GM19025 (cell line): ENCODE measurements around the gene LONRF2.

ENCODE experiments used
- ATAC-seq: cut with Tn5 transposase; IDR thresholded peaks from one replicate; pipeline ENCODE4 v1.9.1; 2021; ENCODE audit warnings: mild to moderate bottlenecking, low read depth, moderate library complexity; ENCODE audit not compliant: unreplicated experiment

LONRF2 gene

DNA sequence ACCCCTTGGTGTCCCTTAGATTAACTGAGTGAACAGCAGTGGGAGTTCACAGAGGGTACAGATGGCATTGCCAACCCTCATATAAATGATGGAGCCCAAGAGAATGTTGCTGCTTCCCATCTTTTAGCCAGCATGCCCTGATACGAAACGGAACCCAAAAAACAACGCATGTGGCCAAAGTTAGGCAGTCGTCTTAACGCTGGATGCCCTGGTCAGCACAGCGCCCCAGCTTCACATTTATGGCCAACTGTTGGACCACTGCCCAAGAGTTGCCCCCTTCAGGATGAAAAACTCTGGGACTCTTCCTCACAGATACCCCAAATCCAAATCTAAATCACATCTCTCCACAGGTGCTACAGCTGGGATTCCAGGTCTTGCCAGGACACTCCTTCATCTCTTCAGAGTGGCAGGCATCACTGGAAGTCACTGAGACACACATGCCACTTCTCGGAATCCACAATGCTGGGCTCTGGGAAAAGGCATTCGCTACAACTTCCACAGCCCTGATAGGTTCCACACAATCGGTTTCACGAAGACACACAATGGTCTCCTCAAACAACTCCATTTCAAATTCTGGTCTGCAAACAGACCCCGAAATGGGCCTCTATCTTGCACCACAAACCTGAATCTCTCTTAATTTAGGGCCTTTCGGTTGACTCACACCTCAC is 44.6 kb downstream of the LONRF2 start:
- ATAC-seq: no peak

DNA sequence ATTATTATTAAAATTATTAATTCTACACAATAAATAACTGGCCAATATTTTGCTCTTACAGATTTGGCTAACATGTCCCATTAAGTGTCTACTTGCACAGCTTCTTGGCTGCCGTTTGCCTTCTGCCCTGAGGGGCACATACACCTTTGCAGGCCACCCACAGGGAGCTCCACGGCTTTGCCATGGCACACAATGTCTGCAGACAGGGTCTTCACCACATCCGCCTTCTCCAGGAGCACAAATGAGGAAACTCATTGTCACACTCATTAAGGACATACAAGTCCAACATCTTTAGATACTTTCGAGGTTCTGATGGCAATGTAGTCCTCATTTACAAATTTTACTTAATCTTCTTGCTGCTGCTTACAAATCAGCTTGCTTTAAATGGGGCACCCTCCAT is 45.6 kb downstream of the LONRF2 start:
- no peak for ATAC-seq

GRCh38 chr2:100275200-100275589 is 47.1 kb downstream of the LONRF2 start:
- no peak for ATAC-seq

DNA sequence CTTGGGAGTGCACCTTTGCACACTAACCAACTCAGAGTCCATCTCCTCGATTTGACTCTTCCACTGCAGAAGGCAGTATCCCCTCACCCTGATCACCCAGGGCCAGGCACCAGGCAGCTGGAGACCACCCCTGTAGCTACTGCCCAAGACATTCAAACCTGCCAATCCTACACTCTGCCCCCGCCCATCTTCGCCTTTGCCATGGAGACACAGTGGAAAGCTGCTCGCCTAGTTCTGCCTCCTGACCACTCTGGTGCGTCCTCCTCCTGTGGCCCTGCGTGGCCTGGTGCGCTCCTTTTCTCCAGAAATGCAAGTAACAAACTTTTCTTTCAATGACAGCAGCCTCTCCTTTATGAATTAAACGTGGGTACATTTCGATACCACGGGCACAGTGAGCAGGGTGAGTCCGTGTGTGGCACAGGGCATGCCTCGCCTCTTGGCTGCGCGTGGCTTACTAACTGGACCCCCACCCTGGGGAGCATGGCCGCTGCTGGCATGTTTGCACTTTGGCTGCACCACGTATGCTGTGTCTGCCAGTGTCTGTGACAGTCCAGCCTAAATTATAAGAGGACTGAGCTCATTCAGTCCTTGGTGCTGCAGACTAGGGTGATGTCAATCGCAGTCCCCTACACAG is 47.6 kb downstream of the LONRF2 start:
- no peak for ATAC-seq

- no peak for ATAC-seq
Measured at GRCh38 chr2:100274076-100274475, 48.2 kb downstream of the LONRF2 start.

GRCh38 chr2:100273387-100273786 is 48.9 kb downstream of the LONRF2 start:
- no peak for ATAC-seq

DNA sequence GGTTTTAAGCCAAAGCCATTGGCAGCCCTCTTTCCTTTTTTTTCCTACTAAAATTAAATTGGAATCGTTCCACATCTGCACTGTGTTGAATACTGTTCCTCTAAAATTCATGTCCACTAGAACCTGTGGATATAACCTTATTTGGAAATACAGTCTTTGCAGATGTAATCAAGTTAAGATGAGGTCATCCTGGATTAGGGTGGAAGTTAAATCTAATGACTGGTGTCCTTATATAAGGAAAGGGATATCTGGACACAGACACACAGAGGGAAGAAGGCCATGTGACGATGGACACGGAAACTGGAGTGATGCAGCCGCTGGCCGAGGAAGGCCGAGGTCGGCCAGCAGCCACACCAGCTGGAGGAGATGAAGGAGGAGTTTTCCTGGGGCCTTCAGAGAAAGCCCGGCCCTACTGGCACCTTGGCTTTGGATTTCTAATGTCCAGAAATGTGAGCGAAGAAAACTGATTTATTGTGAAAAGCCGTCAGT is 49.4 kb downstream of the LONRF2 start:
- ATAC-seq: no peak

- no peak for ATAC-seq
Measured at GRCh38 chr2:100271210-100271609, 51.1 kb downstream of the LONRF2 start.

- ATAC-seq: no peak
Measured at GRCh38 chr2:100270381-100271146, 51.7 kb downstream of the LONRF2 start.

- no peak for ATAC-seq
Measured at GRCh38 chr2:100269889-100270288, 52.4 kb downstream of the LONRF2 start.

- ATAC-seq: no peak
Measured at GRCh38 chr2:100268986-100269385, 53.3 kb downstream of the LONRF2 start.

GRCh38 chr2:100267751-100268150 is 54.5 kb downstream of the LONRF2 start:
- ATAC-seq: no peak

GRCh38 chr2:100266126-100266525 is 56.2 kb downstream of the LONRF2 start:
- ATAC-seq: no peak

- ATAC-seq: no peak
Measured at GRCh38 chr2:100265226-100265625, 57.1 kb downstream of the LONRF2 start.

DNA sequence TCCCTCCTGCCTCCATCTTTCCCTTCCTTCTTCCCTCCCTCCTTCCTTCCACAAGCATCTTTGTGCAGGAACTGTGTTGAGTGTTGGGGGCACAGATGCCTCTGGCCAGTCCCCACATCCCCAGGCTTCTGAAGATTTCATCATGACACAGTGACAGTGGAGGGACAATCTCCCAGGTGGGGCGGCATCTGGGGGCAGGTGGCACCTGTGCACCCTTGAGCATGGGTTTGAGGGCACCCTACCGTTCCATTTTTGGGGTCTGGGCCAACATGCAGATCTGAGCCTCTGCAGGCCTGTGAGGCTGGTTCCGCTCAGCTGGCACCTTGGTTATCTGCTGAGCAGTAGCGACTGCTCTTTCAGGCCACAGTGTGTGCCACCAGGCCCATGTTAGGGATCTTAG is 57.6 kb downstream of the LONRF2 start:
- no peak for ATAC-seq

DNA sequence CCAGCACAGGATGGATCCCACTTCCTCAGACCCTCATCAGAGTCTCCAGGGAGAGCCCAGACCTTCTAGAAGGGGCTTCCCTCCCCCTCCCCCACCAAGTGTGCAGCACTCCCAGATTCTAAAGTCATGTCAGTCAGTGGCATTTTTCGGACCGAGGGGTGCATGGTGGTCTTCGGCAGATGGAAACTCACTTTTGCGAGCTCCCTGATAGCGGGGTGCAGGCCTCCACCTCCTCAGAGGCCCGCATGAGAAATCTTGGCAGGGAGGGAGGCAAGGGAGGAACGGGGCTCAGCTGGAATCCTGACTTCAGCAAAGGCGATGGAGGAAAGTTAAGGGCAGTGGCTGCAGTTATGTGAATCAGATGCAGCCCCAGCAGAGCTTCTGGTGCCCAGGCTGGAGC is 58.2 kb downstream of the LONRF2 start:
- no peak for ATAC-seq

GRCh38 chr2:100262555-100263320 is 59.6 kb downstream of the LONRF2 start:
- no peak for ATAC-seq

DNA sequence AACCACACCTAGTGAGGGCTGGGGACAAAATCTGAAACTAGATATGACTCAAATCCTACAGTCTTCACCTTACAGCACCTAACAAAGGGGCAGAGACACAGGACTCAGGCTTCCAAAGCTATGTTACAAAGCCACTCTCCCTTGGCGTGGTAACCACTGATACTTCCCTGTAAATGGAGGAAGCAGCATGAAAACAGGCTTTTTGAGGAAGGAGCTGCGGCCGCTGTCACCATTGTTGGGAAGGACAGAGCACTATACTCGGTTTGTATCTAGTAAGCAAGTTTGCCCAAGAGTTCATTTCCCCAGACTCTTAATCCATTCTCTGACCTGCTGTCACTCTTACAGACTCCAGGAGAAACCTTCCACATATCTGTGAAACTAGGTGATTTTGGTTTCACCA is 60.3 kb downstream of the LONRF2 start:
- ATAC-seq: no peak

DNA sequence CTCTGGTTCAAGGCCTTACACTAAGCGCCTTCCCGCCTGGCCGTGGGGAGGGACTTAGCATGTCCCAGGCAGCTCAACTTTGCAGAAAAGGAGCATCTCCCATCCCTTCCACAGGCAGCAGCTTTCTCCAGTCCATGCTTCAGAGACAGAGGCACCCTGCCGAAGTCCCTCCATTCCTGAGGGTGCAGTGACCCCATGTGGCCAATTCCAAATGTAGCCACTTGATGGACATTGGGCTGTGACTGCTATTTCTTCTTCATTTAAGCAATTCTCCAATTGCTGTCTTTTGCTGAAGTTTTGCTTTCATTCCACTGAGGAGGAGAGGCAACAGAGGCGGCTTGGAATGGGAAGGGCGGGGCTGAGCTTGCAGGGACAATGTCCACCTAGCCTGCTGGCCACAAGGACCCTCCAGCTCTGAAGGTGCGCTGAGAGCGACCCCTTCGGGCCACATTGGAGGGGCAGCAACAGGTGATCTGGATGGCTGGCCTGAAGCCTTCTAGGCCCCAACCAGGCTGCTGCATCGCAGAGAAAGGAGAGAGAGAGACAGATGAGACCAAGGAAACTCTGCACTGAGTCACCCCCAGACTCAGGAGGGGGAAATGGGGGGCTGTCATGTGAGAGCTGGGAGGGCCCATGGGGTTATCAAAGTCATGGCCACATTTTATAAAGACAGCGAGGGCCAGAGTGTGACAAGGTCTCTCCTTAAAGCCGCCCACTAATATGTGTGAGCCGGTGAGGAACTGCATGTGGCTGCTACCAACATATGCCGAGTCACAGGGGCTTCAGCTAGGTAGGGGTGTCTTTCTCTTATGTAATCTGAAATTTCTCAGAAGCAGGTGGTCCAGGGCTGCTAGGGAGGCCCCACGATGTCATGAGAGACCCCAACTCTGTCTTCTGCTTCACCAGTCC is 61.3 kb downstream of the LONRF2 start:
- no peak for ATAC-seq

GRCh38 chr2:100259106-100259505 is 63.2 kb downstream of the LONRF2 start:
- ATAC-seq: no peak
